AG04449 (cell line): ENCODE results near the gene EIF2D.
A peak's percentile ranks its signal among the peaks of the same experiment; 100 is the strongest.

Experiments used
- CTCF ChIA-PET: fragments of 350-600 bp; formaldehyde crosslinking; extraction: SDS; loops from one replicate; lab custom pipeline; 2021; ENCODE audit warnings: antibody characterized with exemption; lab: Yijun Ruan, JAX
- POLR2A ChIA-PET: fragments of 400-600, 350-600 bp; formaldehyde crosslinking; extraction: SDS; loops from one replicate; lab custom pipeline; 2020; ENCODE audit warnings: antibody characterized with exemption, inconsistent platforms; lab: Yijun Ruan, JAX
- DNase-seq: peaks from one replicate; pipeline ENCODE4 v3.0.0-alpha.2; 2010; ENCODE audit warnings: low read depth, low spot score
- H3K4me3 ChIP-seq: 2 replicates; pipeline ENCODE4 v1.5.1; 2011; ENCODE audit warnings: low read depth, mild to moderate bottlenecking, control low read depth, low read length
- CTCF ChIP-seq: IDR thresholded peaks from one replicate; pipeline ENCODE4 v1.5.1; 2011; ENCODE audit warnings: mild to moderate bottlenecking, moderate library complexity, low read length, control low read depth, inconsistent platforms; ENCODE audit not compliant: insufficient read depth; ENCODE audit errors: missing control alignments

Gene EIF2D

GRCh38 chr1:206593351-206593925, 18.8 kb downstream of the EIF2D start:
- ChIA-PET CTCF (interaction anchor here (0.9 to 12.4 kb wide), 8 partner anchors 9 to 114 kb away, joined by 3 to 136 read pairs (median 24); partner anchors contain the start of gene EIF2D), POLR2A (no interaction called here)
- TF ChIP-seq CTCF, result no peak
- H3K4me3 ChIP-seq, result no peak overlapping the region
- DNase-seq, result no peak

- ChIA-PET POLR2A (no interaction called here), CTCF (interaction anchor here (0.8 to 12.4 kb wide), 15 partner anchors 7 to 273 kb away, joined by 3 to 136 read pairs (median 7); partner anchors contain the start of gene EIF2D)
Observed at GRCh38 chr1:206591696-206592095, 20.6 kb downstream of the EIF2D start.

GRCh38 chr1:206591226-206591625, 21.0 kb downstream of the EIF2D start:
- ChIA-PET POLR2A (no interaction called here), CTCF (interaction anchor here (0.8 to 12.4 kb wide), 13 partner anchors 7 to 273 kb away, joined by 3 to 136 read pairs (median 7); partner anchors contain the start of gene EIF2D)
- H3K4me3 ChIP-seq, result no peak overlapping the region
- TF ChIP-seq CTCF, result no peak
- DNase-seq, result no peak

More at GRCh38 chr1:206591696-206592095, 20.6 kb downstream of the EIF2D start:
- no peak for DNase-seq
- no peak overlapping the region for H3K4me3 ChIP-seq
- no peak for TF ChIP-seq CTCF

GRCh38 chr1:206590025-206590758, 22.1 kb downstream of the EIF2D start:
- peak; percentile 41 for DNase-seq
- no peak overlapping the region for H3K4me3 ChIP-seq
- ChIA-PET CTCF (interaction anchor here (1.1 to 15.3 kb wide), 11 partner anchors 6 to 112 kb away, joined by 3 to 568 read pairs (median 33); partner anchors contain the start of genes EIF2D and RASSF5), POLR2A (no interaction called here)
- TF ChIP-seq CTCF, result no peak

- DNase-seq, result peak; percentile 80
- no peak overlapping the region for H3K4me3 ChIP-seq
- no peak for TF ChIP-seq CTCF
- ChIA-PET POLR2A (no interaction called here), CTCF (interaction anchor here (1.1 to 15.3 kb wide), 9 partner anchors 9 to 111 kb away, joined by 3 to 568 read pairs (median 12); partner anchors contain the start of genes EIF2D and RASSF5)
Observed at GRCh38 chr1:206589206-206589605, 23.1 kb downstream of the EIF2D start.

GRCh38 chr1:206588492-206588891, 23.8 kb downstream of the EIF2D start:
- TF ChIP-seq CTCF, result no peak
- no peak overlapping the region for H3K4me3 ChIP-seq
- ChIA-PET POLR2A (no interaction called here), CTCF (interaction anchor here (1.4 to 15.3 kb wide), 9 partner anchors 8 to 110 kb away, joined by 5 to 568 read pairs (median 12); partner anchors contain the start of genes EIF2D and RASSF5)
- no peak for DNase-seq
